Tibial nerve (tissue), 4 donors: ENCODE measurements around the gene UBD.

Experiments
- CTCF ChIP-seq, 5 experiments: fragments of 200-600 bp in 3 of 5; fragments of 450-650 bp in 2 of 5; sonication (generic) in 3 of 5; IDR thresholded peaks; one replicate each; pipeline ENCODE4 v1.5.1; 2016 to 2019; ENCODE audit warnings: antibody characterized with exemption in 5 of 5, mild to moderate bottlenecking in 3 of 5, moderate library complexity in 2 of 5
- EP300 ChIP-seq, 2 donors: sonication (generic); formaldehyde crosslinking; IDR thresholded peaks; one replicate each; pipeline ENCODE4 v1.6.1; 2017; ENCODE audit warnings: antibody characterized with exemption in 2 of 2, mild to moderate bottlenecking in 1 of 2
- POLR2A ChIP-seq, 2 donors: fragments of 450-650 bp; IDR thresholded peaks; one replicate each; pipeline ENCODE4 v1.6.1; 2017; ENCODE audit warnings: antibody characterized with exemption in 2 of 2, mild to moderate bottlenecking in 2 of 2, moderate library complexity in 2 of 2

- TF ChIP-seq CTCF (IDR thresholded peaks at IDR 0.05) (no peak), POLR2A (IDR thresholded peaks at IDR 0.05) (no peak), EP300 (IDR thresholded peaks at IDR 0.05) (no peak)
Measured at GRCh38 chr6:29576056-29576455, 16.5 kb upstream of the UBD start.
